Lower lobe of right lung (tissue), 2 donors: ENCODE data around the gene SNTN. TPM values are rescaled to one million over a fixed set of nuclear protein-coding genes. Genes with fewer than 3 reads are reported as not detected.
A peak's percentile ranks its signal among the peaks of the same experiment; 100 is the strongest.

Experiments used
- ATAC-seq, 2 donors: fragments of 200-7000 bp; cut with Tn5 transposase; one replicate each; pipeline ENCODE4 v1.9.1; 2020 to 2022; ENCODE audit warnings: mild to moderate bottlenecking in 2 of 2, moderate library complexity in 2 of 2
- DNase-seq: peaks from one replicate; pipeline ENCODE4 v3.0.0-alpha.2; 2020
- H3K27ac ChIP-seq: fragments of 200-600 bp; one replicate; pipeline ENCODE4 v1.8.0; 2022
- H3K27me3 ChIP-seq: fragments of 200-600 bp; one replicate; pipeline ENCODE4 v1.8.0; 2022; ENCODE audit warnings: low read depth
- H3K36me3 ChIP-seq: fragments of 200-600 bp; one replicate; pipeline ENCODE4 v1.8.0; 2022; ENCODE audit warnings: mild to moderate bottlenecking
- H3K4me1 ChIP-seq: fragments of 200-600 bp; one replicate; pipeline ENCODE4 v1.8.0; 2022
- H3K4me3 ChIP-seq: fragments of 200-600 bp; one replicate; pipeline ENCODE4 v1.8.0; 2022; ENCODE audit warnings: mild to moderate bottlenecking
- H3K9me3 ChIP-seq: fragments of 200-600 bp; one replicate; pipeline ENCODE4 v1.8.0; 2022
- intact Hi-C: fragments of 100-400 bp; cut with DNase I; formaldehyde crosslinking; loops from one replicate; pipeline ENCODE4 v1.11.0; 2022
- total RNA-seq: library from RNA; stranded (reverse); fragmentation: NEBNext Ultra II Directional; extraction: Animal tissue kit (Norgen Biotek cat#: 25700); gene quantifications from one replicate; pipeline ENCODE4 v1.2.1, GENCODE V29; 2021
- TF ChIP-seq, protein P1 (sequence below): fragments of 200-600 bp; IDR thresholded peaks from one replicate; pipeline ENCODE4 v1.8.0; 2022; ENCODE audit warnings: antibody characterized with exemption, mild to moderate bottlenecking
- donor health status: DM: no; HTN: yes; CAD: no; lungs with severe emphysema.

Gene SNTN
- total RNA-seq, 1 donor from 2014 or later, result 12.8 TPM

GRCh38 chr3:63613561-63613960, 38.9 kb upstream of the SNTN start:
- TF ChIP-seq, protein P1, sequence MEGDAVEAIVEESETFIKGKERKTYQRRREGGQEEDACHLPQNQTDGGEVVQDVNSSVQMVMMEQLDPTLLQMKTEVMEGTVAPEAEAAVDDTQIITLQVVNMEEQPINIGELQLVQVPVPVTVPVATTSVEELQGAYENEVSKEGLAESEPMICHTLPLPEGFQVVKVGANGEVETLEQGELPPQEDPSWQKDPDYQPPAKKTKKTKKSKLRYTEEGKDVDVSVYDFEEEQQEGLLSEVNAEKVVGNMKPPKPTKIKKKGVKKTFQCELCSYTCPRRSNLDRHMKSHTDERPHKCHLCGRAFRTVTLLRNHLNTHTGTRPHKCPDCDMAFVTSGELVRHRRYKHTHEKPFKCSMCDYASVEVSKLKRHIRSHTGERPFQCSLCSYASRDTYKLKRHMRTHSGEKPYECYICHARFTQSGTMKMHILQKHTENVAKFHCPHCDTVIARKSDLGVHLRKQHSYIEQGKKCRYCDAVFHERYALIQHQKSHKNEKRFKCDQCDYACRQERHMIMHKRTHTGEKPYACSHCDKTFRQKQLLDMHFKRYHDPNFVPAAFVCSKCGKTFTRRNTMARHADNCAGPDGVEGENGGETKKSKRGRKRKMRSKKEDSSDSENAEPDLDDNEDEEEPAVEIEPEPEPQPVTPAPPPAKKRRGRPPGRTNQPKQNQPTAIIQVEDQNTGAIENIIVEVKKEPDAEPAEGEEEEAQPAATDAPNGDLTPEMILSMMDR, result no peak
- Histone ChIP-seq H3K36me3 (no peaks in the 10 kb centered on the region), H3K9me3 (no peaks in the 10 kb centered on the region), H3K4me1 (no peaks in the 10 kb centered on the region), H3K27ac (no peak overlapping the region), H3K27me3 (no peaks in the 10 kb centered on the region), H3K4me3 (no peak overlapping the region)
- ATAC-seq, result no peak
- no peak for DNase-seq
- intact Hi-C loops, result no loop called here

- ATAC-seq (no peak), DNase-seq (no peak)
- TF ChIP-seq, protein P1, result no peak
- no peak overlapping the region for H3K4me3 ChIP-seq
- intact Hi-C loops, result no loop called here
- no peaks in the 10 kb centered on the region for H3K36me3 ChIP-seq
- H3K27ac ChIP-seq, result no peak overlapping the region
- no peaks in the 10 kb centered on the region for H3K4me1 ChIP-seq
- no peaks in the 10 kb centered on the region for H3K27me3 ChIP-seq
- no peaks in the 10 kb centered on the region for H3K9me3 ChIP-seq
These were observed 35.1 kb upstream of the SNTN start for GRCh38 chr3:63617391-63617790.

- Histone ChIP-seq H3K36me3 (no peaks in the 10 kb centered on the region), H3K9me3 (no peaks in the 10 kb centered on the region), H3K4me1 (peaks cover 4% of the 10 kb centered on the region), H3K27ac (no peak overlapping the region), H3K4me3 (no peak overlapping the region), H3K27me3 (no peaks in the 10 kb centered on the region)
- TF ChIP-seq, protein P1, result no peak
- intact Hi-C loops, result no loop called here
- ATAC-seq, result peak in 1 of 2 donors; percentile 59
- no peak for DNase-seq
These were observed 27.4 kb upstream of the SNTN start for GRCh38 chr3:63624941-63625560.

DNA sequence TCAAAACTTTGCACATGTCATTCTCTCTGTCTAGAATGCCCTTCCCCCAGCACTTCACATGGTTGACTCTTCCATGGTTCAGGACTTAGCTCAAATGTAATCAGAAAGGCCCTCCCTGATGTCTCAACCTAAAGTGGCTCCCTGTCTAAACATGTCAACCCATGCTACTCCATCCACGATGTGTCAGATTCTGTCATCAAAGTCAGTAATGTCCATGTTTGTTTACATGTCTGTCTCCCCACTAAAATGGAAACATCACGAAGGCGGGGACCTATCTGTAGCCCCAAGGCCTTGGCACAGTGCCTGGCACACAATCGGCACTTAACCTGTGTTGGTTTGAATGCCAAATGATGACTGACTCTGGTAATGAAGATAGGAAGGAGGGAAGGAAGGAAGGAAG, 20.8 kb upstream of the SNTN start:
- no peak for ATAC-seq

DNA sequence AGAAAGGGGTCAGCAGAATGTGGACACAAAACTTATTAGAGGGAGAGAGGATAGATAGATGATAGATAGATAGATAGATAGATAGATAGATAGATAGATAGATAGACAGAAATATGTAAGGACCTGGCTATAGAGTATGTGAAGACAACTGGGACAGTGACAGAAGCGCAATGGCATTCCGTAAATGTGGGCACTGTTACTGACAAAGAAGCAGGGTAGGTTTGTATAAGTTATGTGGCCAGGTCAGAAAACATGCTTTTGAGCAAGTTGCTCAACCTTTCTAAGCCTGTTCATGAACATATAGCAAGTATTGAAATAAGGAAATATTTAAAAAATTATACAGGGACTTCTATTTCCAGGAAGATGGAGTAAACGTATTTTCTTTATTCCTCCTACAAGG, 17.3 kb upstream of the SNTN start:
- Histone ChIP-seq H3K27ac (no peak overlapping the region), H3K27me3 (no peaks in the 10 kb centered on the region), H3K4me1 (no peaks in the 10 kb centered on the region), H3K4me3 (no peak overlapping the region), H3K36me3 (no peaks in the 10 kb centered on the region), H3K9me3 (no peaks in the 10 kb centered on the region)
- ATAC-seq (no peak), DNase-seq (no peak)
- intact Hi-C loops, result no loop called here
- TF ChIP-seq, protein P1, result no peak

More for the DNA sequence above, 20.8 kb upstream of the SNTN start:
- intact Hi-C loops, result no loop called here
- H3K4me3 ChIP-seq, result no peak overlapping the region
- no peaks in the 10 kb centered on the region for H3K9me3 ChIP-seq
- no peak overlapping the region for H3K27ac ChIP-seq
- DNase-seq, result no peak
- H3K36me3 ChIP-seq, result no peaks in the 10 kb centered on the region
- no peaks in the 10 kb centered on the region for H3K4me1 ChIP-seq
- TF ChIP-seq, protein P1, result no peak
- H3K27me3 ChIP-seq, result no peaks in the 10 kb centered on the region

DNA sequence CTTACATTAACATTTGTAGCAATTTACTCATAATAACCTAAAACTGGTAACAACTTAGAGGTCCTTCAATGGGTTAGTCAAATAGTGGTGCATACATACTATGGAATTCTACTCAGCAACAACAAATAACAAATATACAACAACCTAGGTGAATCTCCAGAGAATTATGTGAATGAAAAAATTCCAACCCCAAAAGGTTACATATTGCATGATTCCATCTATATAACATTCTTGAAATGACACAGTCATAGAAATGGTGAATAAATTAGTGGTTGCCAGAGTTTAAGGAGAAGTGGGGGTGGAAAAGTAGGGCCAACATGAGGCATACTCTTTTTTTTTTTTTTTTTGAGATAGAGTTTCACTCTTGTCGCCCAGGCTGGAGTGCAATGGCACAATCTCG, 12.7 kb upstream of the SNTN start:
- ATAC-seq, result no peak
- no peaks in the 10 kb centered on the region for H3K36me3 ChIP-seq
- TF ChIP-seq, protein P1, result no peak

More for the DNA sequence above, 12.7 kb upstream of the SNTN start:
- intact Hi-C loops, result no loop called here
- no peaks in the 10 kb centered on the region for H3K9me3 ChIP-seq
- DNase-seq, result no peak
- no peaks in the 10 kb centered on the region for H3K4me1 ChIP-seq
- no peaks in the 10 kb centered on the region for H3K27me3 ChIP-seq
- H3K4me3 ChIP-seq, result no peak overlapping the region
- no peak overlapping the region for H3K27ac ChIP-seq
